Posterior cingulate gyrus (tissue), 11 donors: ENCODE measurements around the gene FAM153A.
"Not testable (repeated sequence)": the region's sequence is repeated elsewhere in the genome, so short reads cannot be mapped to it uniquely, and the experiment has no call there.

Experiments used
- DNase-seq, 10 donors: peaks; one replicate each; pipeline versions ENCODE4 v3.0.0 to v3.0.0-alpha.2; 2020 to 2021; ENCODE audit warnings: mixed read lengths in 3 of 10
- intact Hi-C: fragments of 100-400 bp; cut with DNase I; formaldehyde crosslinking; loops from one replicate; pipeline ENCODE4 v1.15.1; 2023

FAM153A gene

GRCh38 chr5:177760954-177761353 is 21.7 kb downstream of the FAM153A start:
- intact Hi-C loops: not testable (repeated sequence)
- peak in 6 of 10 donors; percentile 9 to 87 (median 44) for DNase-seq

GRCh38 chr5:177747354-177747753 is 35.3 kb downstream of the FAM153A start:
- intact Hi-C loops, DNase-seq: not testable (repeated sequence)

DNA sequence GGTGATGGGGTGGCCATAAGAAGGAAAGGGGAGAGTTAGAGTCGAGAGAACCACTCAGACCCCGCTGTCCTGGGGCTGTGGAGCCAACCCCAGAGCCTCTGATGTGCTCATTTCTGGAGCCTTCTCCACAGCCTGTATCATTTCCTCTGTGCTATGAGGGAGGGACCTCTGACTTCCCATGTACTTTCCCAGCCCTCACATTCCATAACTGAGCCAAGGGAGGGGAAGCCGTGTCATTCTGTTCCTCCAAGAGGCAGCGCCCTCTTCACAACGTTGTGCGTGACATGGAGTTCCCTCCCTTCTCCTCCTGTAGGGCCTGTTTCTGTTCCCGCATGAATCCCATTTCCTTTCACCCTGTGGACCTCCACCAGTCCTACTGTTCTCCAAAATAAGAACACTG is 57.8 kb downstream of the FAM153A start:
- DNase-seq, intact Hi-C loops: not testable (repeated sequence)

DNA sequence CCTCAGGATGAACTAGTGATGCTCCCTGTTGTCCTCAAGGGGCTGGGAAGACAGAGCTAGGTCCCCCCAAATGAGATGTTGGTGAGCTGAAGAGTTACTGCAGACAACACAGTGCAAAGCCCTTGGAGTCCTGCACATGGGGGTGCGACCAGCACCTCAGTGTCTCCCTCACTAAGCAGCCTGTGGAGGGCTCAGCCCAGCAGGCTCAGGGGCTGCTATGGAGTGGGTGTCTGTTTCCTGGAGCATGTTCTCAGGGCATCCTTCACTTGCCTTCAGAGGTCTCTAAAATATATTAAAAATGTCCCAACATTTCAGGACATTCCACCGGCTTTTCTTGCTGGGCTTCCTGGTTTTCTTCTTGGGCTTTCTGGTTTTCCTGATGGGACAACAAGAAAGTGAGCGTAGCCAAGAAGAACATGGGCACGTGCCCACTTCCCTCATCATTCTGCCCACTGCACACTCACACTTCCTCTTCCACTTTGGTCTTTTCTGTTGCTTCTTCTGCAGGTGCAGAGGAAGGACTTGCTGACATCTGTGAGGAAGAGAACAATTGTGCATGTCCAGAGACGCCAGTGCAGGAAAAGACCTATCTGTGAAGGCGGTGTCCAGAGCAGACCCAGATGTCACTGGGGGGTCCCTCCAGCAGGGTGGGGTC is 58.7 kb downstream of the FAM153A start:
- intact Hi-C loops: not testable (repeated sequence)

GRCh38 chr5:177722829-177723228 is 59.9 kb downstream of the FAM153A start:
- intact Hi-C loops, DNase-seq: not testable (repeated sequence)

More for the DNA sequence above, 58.7 kb downstream of the FAM153A start:
- not testable (repeated sequence) for DNase-seq

DNA sequence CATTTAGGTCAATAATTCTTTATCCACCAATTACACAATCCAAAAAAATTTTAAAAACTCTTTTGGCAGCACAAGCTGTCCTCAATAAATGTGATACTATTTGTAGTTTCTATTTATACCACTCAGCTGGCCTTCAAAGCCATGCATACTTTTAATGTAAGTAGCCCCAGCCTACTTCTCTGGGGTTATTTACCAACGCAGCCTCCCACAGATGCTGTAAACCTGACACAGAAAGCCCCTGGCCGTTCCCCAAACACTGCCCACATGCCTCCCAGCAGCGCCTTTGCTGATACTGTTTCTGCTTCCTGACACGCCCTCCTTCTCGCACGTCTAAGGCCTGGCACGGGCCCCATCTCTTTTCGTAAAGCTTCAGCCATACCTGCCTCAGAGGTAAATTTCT is 62.7 kb downstream of the FAM153A start:
- intact Hi-C loops, DNase-seq: not testable (repeated sequence)

GRCh38 chr5:177715423-177715822 is 67.3 kb downstream of the FAM153A start:
- intact Hi-C loops, DNase-seq: not testable (repeated sequence)

- intact Hi-C loops: not testable (repeated sequence)
- DNase-seq: peak in 3 of 10 donors; percentile 45 to 75 (median 75)
These were observed 86.6 kb downstream of the FAM153A start for GRCh38 chr5:177696100-177696499.

GRCh38 chr5:177695356-177695930 is 87.3 kb downstream of the FAM153A start:
- DNase-seq: peak in 1 of 10 donors; percentile 54
- intact Hi-C loops: not testable (repeated sequence)

DNA sequence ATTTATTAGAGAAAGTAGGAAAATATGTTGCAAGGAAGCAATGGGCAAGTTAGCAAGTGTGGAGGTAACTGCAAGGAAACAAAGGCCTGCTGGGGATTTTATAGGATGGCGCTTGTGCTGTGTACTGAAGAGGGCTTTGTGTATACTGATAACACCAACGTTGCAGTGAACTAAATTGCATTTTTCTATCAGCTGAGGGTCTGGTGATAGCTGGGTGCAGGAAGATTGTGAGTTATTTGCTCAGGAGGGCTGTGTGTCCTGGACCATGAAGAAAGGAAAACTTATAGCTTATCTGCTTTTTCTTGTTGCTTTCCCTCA is 88.2 kb downstream of the FAM153A start:
- intact Hi-C loops, DNase-seq: not testable (repeated sequence)

DNA sequence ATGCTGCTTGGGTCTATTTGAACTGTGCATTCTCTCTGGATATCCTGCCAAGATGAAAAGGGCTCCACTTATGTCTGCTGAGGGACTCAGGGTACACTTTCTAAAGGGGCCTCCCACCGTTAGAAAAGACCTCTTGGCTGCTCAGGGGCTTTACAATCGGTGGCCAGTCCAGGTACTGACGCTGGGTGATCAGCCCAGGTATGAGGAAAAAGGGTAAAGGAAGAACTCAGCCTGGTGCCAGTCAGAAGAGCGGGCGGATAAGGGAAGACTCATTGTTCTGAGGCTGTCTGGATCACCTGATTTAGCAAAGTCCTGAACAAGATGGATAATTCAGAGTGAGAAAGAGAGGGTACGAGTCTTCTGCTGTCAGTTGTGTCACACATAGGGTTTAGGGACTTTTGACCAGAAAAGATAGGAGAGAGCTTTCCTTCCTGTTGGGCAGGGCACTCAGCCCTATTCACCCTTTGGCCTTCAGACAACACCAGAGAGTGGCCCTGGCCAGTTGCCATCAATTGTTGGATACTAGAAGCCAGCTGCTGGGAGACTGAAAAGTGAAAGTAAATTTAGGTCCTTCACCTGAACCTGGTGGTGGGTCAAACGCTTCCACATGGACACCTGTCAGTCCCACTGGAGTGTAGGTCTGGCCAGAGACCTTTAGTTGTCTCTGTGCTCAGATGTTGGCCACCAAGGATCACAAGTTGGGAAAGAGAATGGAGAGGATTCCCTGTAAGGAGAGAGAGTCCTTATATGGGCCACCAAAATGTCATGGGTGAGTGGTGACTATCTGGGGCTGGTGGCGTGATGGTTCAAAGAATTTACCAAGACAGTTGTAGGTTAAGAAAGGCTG is 88.8 kb downstream of the FAM153A start:
- intact Hi-C loops, DNase-seq: not testable (repeated sequence)

DNA sequence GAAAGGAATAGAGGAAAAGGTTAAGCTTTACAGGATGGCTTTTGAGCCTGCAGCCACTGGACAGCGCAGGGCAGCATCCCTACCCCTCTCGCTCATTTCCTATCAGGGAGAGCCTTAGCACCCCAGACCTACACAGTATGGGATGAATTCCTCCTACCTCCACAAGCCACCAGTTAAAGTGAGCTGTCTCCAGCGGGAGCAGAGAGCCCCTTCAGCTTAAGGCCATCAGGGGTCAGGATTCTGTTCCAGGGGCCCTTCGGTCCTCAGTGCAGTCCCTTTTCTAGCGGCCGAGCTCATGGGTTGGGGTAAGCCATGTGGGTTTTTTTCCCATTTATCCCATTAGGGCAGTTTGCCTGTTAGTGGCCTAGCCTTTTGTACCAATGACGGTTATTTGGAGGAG is 89.7 kb downstream of the FAM153A start:
- DNase-seq, intact Hi-C loops: not testable (repeated sequence)

DNA sequence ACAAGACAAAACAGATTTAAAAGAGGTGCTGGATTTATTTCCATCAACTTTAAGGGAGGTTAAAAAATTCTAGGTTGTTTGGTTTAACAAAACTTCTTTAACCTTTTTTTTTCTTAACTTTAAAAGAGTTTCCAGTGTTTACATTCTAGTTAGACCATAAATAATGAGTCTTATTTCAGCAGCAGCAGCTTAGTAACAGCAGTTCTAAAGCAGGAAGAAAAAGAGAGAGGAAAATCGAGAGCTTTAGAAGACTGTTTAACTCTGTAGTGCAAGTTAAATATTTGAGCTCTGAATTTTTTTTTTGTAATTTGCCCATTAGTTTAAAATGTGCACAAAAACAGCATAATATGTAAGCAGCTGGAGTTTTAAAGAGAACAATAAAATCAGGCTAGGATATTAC is 90.2 kb downstream of the FAM153A start:
- intact Hi-C loops, DNase-seq: not testable (repeated sequence)

- intact Hi-C loops, DNase-seq: not testable (repeated sequence)
These were observed 93.6 kb downstream of the FAM153A start for GRCh38 chr5:177689011-177689610.

DNA sequence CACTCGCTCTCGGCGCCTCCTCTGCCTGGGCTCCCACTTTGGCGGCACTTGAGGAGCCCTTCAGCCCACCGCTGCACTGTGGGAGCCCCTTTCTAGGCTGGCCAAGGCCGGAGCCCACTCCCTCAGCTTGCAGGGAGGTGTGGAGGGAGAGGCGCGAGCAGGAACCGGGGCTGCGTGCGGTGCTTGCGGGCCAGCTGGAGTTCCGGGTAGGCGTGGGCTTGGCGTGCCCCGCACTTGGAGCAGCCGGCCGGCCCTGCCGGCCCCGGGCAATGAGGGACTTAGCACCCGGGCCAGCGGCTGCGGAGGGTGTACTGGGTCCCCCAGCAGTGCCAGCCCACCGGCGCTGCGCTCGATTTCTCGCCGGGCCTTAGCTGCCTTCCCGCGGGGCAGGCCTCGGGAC is 94.6 kb downstream of the FAM153A start:
- DNase-seq, intact Hi-C loops: not testable (repeated sequence)

- DNase-seq, intact Hi-C loops: not testable (repeated sequence)
These were observed 100.8 kb downstream of the FAM153A start for GRCh38 chr5:177681920-177682319.
